Measurements from ENCODE around the gene NAT16. TPM values are rescaled to one million over a fixed set of nuclear protein-coding genes. Genes with fewer than 3 reads are reported as not detected.

Gene NAT16
- polyA plus RNA-seq, 1 donor from 2014 or later, result 4.5 TPM

GRCh38 chr7:101198476-101198875 lies 18.4 kb upstream of the NAT16 start:
- Histone ChIP-seq H3K9me3 (ENCODE audit: low read length) (no peaks in the 10 kb centered on the region), H3K36me3 (ENCODE audit: insufficient read depth, low read length) (no peaks in the 10 kb centered on the region), H3K27ac (ENCODE audit: low read length) (no peak overlapping the region), H4K20me1 (ENCODE audit: insufficient read depth) (no peaks in the 10 kb centered on the region), H3F3A (ENCODE audit: insufficient read depth, low read length, poor library complexity, severe bottlenecking) (no peaks in the 10 kb centered on the region), H3K27me3 (ENCODE audit: insufficient read depth, low read depth, low read length) (peaks cover 31% of the 10 kb centered on the region), H3K9me2 (ENCODE audit: insufficient read depth, low read length) (no peaks in the 10 kb centered on the region), H3K4me3 (ENCODE audit: low read length) (no peak overlapping the region), H3K9ac (ENCODE audit: low read length) (no peak overlapping the region), H3K4me2 (ENCODE audit: low read length) (no peak overlapping the region), H3K79me2 (replicated peaks; ENCODE audit: insufficient read depth, low read length) (no peaks in the 10 kb centered on the region), H2AFZ (ENCODE audit: low read depth, low read length) (no peak overlapping the region)
- TF ChIP-seq SMC3 (conservative IDR thresholded peaks at IDR 0.05; ENCODE audit: poor library complexity), result no peak

DNA sequence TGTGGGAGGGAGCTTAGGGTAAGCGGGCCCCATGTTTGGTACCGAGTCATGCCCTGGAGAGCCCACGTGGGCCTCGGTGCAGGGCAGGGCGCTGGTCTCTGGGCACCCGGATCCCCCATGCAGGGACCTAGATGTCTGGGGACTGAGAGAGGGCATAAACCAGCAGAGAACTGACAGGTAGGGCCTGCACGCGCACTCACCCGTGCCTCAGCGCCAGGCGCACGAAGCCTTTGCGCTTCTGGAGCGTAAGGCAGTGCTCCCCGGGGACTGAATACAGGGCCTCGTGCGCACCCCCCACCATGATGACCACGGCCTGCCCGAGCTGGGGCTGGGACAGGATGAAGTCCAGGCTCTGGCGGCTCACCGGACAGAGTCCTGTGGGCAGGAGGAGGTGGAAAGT lies 17.9 kb upstream of the NAT16 start:
- Histone ChIP-seq H3K27ac (ENCODE audit: low read length) (no peak overlapping the region), H3K9me3 (ENCODE audit: low read length) (no peaks in the 10 kb centered on the region), H3K4me2 (ENCODE audit: low read length) (no peak overlapping the region), H2AFZ (ENCODE audit: low read depth, low read length) (no peak overlapping the region), H3K9ac (ENCODE audit: low read length) (no peak overlapping the region), H4K20me1 (ENCODE audit: insufficient read depth) (no peaks in the 10 kb centered on the region), H3F3A (ENCODE audit: insufficient read depth, low read length, poor library complexity, severe bottlenecking) (no peaks in the 10 kb centered on the region), H3K36me3 (ENCODE audit: insufficient read depth, low read length) (no peaks in the 10 kb centered on the region), H3K4me3 (ENCODE audit: low read length) (no peak overlapping the region), H3K79me2 (replicated peaks; ENCODE audit: insufficient read depth, low read length) (no peaks in the 10 kb centered on the region), H3K9me2 (ENCODE audit: insufficient read depth, low read length) (no peaks in the 10 kb centered on the region), H3K27me3 (ENCODE audit: insufficient read depth, low read depth, low read length) (peaks cover 26% of the 10 kb centered on the region)
- TF ChIP-seq MXI1 (conservative IDR thresholded peaks at IDR 0.05; ENCODE audit: poor library complexity, severe bottlenecking) (no peak), POLR2AphosphoS5 (IDR thresholded peaks at IDR 0.05) (no peak)
- TF ChIP-seq, protein P1, sequence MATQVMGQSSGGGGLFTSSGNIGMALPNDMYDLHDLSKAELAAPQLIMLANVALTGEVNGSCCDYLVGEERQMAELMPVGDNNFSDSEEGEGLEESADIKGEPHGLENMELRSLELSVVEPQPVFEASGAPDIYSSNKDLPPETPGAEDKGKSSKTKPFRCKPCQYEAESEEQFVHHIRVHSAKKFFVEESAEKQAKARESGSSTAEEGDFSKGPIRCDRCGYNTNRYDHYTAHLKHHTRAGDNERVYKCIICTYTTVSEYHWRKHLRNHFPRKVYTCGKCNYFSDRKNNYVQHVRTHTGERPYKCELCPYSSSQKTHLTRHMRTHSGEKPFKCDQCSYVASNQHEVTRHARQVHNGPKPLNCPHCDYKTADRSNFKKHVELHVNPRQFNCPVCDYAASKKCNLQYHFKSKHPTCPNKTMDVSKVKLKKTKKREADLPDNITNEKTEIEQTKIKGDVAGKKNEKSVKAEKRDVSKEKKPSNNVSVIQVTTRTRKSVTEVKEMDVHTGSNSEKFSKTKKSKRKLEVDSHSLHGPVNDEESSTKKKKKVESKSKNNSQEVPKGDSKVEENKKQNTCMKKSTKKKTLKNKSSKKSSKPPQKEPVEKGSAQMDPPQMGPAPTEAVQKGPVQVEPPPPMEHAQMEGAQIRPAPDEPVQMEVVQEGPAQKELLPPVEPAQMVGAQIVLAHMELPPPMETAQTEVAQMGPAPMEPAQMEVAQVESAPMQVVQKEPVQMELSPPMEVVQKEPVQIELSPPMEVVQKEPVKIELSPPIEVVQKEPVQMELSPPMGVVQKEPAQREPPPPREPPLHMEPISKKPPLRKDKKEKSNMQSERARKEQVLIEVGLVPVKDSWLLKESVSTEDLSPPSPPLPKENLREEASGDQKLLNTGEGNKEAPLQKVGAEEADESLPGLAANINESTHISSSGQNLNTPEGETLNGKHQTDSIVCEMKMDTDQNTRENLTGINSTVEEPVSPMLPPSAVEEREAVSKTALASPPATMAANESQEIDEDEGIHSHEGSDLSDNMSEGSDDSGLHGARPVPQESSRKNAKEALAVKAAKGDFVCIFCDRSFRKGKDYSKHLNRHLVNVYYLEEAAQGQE (IDR thresholded peaks at IDR 0.05; ENCODE audit: borderline replicate concordance), result no peak

DNA sequence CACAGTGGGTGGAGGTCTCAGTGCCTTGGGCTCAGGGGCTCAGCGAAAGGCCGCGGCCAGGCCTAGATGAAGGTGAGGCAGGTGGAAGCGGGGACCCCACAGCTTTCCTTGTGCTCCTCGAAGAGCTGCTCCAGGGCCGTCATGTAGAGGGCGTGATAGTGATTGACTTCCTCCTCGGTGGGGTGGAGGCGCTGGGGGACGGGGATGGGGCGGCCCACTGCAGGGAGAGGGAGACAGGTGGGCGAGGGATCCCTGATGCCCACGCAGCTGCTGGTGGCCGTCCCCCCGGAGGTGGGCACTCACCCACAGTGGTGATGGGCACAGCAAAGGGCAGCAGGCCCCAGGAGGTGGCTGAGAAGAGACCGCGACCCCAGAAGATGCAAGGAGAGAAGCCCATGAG lies 15.8 kb upstream of the NAT16 start:
- Histone ChIP-seq H3K36me3 (ENCODE audit: insufficient read depth, low read length) (no peaks in the 10 kb centered on the region), H3K9me2 (ENCODE audit: insufficient read depth, low read length) (no peaks in the 10 kb centered on the region), H3F3A (ENCODE audit: insufficient read depth, low read length, poor library complexity, severe bottlenecking) (no peaks in the 10 kb centered on the region), H4K20me1 (ENCODE audit: insufficient read depth) (no peaks in the 10 kb centered on the region), H3K9ac (ENCODE audit: low read length) (no peak overlapping the region), H3K4me2 (ENCODE audit: low read length) (no peak overlapping the region), H3K4me3 (ENCODE audit: low read length) (no peak overlapping the region), H3K79me2 (replicated peaks; ENCODE audit: insufficient read depth, low read length) (no peaks in the 10 kb centered on the region), H3K27me3 (ENCODE audit: insufficient read depth, low read depth, low read length) (peaks cover 5% of the 10 kb centered on the region), H3K27ac (ENCODE audit: low read length) (no peak overlapping the region), H2AFZ (ENCODE audit: low read depth, low read length) (no peak overlapping the region), H3K9me3 (ENCODE audit: low read length) (no peaks in the 10 kb centered on the region)
- TF ChIP-seq EZH2 (IDR thresholded peaks at IDR 0.05; ENCODE audit: borderline replicate concordance, insufficient read depth, low read length, poor library complexity, severe bottlenecking), result no peak
- no peak for TF ChIP-seq RAD21 (conservative IDR thresholded peaks at IDR 0.05)
- no peak for TF ChIP-seq EP300 (conservative IDR thresholded peaks at IDR 0.05; ENCODE audit: poor library complexity, severe bottlenecking)
- no peak for TF ChIP-seq MXI1 (conservative IDR thresholded peaks at IDR 0.05; ENCODE audit: poor library complexity, severe bottlenecking)
- TF ChIP-seq SMC3 (conservative IDR thresholded peaks at IDR 0.05; ENCODE audit: poor library complexity), result no peak
- TF ChIP-seq, protein P2, sequence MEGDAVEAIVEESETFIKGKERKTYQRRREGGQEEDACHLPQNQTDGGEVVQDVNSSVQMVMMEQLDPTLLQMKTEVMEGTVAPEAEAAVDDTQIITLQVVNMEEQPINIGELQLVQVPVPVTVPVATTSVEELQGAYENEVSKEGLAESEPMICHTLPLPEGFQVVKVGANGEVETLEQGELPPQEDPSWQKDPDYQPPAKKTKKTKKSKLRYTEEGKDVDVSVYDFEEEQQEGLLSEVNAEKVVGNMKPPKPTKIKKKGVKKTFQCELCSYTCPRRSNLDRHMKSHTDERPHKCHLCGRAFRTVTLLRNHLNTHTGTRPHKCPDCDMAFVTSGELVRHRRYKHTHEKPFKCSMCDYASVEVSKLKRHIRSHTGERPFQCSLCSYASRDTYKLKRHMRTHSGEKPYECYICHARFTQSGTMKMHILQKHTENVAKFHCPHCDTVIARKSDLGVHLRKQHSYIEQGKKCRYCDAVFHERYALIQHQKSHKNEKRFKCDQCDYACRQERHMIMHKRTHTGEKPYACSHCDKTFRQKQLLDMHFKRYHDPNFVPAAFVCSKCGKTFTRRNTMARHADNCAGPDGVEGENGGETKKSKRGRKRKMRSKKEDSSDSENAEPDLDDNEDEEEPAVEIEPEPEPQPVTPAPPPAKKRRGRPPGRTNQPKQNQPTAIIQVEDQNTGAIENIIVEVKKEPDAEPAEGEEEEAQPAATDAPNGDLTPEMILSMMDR (IDR thresholded peaks at IDR 0.05; ENCODE audit: poor library complexity, severe bottlenecking), result no peak
- no peak for TF ChIP-seq TAF1 (IDR thresholded peaks at IDR 0.05; ENCODE audit: low read depth)
- TF ChIP-seq, protein P1 (IDR thresholded peaks at IDR 0.05; ENCODE audit: borderline replicate concordance), result no peak
- no peak for TF ChIP-seq POLR2AphosphoS5 (IDR thresholded peaks at IDR 0.05)
